Hippocampal formation (tissue), 2 donors: Measurements from ENCODE around the gene DUSP8.
"Not testable (repeated sequence)": the region's sequence is repeated elsewhere in the genome, so short reads cannot be mapped to it uniquely, and the experiment has no call there.

Source experiments
- DNase-seq, 2 donors: peaks; one replicate each; lab custom pipeline; 2025; lab: John Stamatoyannopoulos, UW

Gene DUSP8

DNA sequence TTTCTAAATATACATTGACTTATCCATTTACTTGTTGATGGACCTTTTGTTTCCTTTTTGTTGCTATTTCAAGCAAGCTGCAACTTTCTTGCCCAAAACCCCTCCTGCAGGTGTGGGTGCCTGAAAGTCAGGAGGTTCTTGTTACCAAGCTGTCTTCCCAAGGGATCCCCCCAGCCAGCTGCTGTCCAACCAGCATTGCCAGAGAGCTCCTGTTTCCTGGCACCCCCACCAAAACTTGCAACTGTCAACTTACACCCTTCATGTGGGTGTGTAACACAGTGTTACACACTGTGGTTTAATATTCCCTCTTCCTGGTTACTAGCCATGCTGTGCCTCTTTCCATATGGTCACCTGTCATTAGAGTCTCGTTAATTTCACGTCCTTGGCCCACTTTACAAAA, 14.6 kb upstream of the DUSP8 start:
- DNase-seq: no peak

DNA sequence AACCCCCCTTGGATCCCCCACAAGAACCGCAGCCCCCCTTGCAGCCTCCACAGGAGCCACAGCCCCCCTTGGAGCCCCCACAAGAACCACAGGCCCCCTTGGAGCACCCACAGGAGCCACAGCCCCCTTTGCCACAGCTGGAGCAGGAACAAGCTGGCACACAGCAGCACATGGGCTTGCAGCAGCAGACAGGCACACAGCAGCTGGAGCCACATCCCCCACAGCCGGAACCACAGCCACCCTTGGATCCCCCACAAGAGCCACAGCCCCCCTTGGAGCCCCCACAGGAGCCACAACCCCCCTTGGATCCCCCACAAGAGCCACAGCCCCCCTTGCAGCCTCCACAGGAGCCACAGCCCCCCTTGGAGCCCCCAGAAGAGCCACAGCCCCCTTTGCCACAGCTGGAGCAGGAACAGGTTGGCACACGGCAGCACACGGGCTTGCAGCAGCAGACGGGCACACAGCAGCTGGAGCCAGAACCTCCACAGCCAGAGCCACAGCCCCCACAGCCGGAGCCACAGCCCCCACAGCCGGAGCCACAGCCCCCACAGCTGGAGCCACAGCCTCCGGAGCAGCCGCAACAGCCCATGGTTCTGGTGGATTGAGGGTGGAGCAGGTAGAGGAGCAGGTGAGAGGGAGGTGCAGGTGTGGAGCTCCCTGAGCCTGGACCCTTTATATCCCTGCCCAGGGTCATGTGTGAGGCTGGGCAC, 12.7 kb upstream of the DUSP8 start, which contains the start of gene KRTAP5-1:
KRTAP5-1 (minus strand) TSS at position 623 of the 710 bp plus-strand sequence; CDS start at position 589, 34 bp downstream.
- DNase-seq: not testable (repeated sequence)

DNA sequence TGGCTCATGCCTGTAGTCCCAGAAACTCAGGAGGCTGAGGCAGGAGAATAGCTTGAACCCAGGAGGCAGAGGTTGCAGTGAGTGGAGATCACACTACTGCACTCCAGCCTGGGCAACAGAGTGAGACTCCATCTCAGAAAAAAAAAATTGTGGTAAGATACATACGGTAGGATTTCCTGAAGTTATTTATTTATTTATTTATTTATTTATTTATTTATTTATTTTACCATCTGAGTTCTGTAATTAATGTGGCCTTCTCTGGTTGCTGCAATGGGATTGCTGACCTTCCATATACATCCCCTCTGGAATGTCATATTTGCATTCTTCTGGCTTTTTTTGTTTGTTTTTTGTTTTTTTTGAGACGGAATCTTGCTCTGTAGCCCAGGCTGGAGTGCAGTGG, 10.8 kb upstream of the DUSP8 start:
- DNase-seq: not testable (repeated sequence)

DNA sequence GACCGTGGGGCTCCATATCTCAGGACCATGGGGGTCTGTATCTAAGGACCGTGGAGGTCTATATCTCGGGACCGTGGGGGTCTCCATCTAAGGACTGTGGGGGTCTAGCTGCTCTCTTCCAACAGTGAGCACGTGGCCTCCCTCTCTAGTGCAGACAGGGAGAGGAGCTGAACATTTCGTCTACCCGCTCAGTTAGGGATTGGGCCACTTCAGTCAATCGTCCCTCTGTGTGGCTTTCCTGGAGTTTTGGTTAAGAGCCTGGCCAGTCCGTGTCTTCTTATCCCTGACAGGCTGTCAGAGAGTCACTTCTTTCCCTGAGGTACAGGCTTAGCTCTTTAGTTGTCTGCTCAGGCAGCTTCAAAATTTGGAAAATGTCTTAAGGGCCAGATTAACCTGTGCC, 9.9 kb upstream of the DUSP8 start:
- no peak for DNase-seq

DNA sequence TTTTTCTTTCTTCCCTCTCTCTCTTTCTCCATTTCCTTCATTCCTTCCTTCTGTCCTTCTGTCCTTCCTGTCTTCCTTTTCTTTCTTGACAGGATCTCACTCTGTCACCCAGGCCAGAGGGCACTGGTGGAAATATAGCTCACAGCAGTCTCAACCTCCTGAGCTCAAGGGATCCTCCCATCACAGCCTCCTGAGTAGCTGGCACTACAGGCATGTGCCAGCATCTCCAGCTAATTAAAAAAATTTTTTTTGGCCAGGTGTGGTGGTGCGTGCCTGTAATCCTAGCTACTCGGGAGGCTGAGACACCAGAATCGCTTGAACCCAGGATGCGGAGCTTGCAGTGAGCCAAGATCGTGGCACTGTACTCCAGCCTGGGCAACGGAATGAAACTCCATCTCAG, 4.8 kb upstream of the DUSP8 start:
- no peak for DNase-seq

DNA sequence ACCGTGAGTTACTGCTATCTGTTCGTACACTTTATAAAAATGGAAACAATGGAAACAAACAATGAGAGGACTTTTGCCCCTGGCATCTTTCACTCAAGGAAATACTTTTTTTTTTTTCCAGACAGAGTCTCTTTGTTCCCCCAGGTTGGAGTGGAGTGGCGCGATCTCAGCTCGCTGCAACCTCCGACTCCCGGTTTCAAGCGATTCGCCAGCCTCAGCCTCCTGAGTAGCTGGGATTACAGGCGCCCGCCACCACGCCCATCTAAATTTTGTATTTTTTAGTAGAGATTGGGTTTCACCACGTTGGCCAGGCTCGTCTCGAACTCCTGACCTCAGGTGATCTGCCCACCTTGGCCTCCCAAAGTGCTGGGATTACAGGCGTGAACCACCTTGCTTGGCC, 3.7 kb upstream of the DUSP8 start:
- DNase-seq: not testable (repeated sequence)

DNA sequence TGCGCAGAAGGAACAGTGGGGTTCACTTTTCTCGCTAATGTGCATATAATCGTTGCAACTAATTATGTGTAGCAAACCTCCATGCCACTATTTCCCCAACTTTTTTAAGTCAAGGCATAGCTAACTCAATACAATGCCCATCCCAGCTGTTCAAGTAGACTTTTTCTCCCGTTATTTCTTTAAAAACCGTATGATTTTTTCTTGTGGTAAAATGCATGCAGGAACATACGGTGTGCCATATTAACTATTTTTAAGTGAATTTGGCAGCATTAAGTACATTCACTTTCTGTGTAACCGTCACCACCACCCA, 2.8 kb upstream of the DUSP8 start:
- DNase-seq: no peak

DNA sequence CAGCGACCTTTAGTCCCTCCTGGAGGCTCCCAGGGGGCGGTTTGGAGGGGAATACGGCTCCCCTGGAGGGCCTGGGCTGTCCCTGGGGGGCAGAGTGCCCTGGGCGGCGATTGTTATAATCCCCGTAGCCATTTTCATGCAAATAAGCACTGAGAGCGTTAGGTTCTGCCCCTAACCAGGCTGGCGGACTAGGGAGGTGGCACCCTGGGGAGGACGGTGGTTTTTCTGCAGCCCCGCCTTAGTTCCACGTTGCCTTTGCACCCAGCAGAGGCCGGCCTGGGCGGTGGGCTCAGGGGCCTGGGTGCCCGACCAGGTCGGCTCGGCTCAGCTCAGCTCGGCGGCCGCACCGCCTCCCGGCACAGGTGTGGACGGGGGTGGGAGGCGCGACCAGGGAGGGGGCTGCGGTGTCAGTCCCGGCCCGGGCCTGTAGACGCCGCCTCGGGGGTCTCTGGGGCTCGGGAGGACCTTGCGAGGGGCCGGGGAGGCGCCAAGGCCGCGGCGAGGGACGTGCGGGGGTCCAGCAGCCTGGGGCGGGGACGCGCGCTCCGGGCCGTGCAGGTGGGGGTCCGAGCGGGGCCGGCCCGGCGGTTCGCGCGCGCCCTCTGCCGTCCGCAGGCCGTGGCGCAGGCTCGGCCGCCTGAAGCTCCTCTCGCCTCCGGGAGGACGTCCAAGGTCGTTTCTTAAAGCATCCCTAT, 2.3 kb upstream of the DUSP8 start:
- DNase-seq: peak; percentile 29 to 40

DNA sequence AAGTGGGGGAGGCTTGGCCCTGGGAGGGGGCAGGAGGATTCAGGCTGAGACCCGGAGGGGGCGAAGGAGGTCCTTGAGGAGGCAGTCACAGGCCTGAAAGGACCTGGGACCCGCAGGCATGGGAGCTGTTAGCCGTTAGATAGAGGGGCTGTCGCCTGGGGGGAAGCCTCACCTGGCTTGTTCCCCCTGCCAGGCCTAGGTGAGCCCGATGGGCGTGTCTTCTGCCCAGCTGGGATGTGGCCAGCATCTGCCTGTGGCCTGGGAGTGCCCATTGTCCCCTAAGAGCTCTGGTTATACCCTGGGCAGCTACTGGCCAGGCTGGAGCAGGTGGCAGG, 1.8 kb upstream of the DUSP8 start:
- DNase-seq: no peak

DNA sequence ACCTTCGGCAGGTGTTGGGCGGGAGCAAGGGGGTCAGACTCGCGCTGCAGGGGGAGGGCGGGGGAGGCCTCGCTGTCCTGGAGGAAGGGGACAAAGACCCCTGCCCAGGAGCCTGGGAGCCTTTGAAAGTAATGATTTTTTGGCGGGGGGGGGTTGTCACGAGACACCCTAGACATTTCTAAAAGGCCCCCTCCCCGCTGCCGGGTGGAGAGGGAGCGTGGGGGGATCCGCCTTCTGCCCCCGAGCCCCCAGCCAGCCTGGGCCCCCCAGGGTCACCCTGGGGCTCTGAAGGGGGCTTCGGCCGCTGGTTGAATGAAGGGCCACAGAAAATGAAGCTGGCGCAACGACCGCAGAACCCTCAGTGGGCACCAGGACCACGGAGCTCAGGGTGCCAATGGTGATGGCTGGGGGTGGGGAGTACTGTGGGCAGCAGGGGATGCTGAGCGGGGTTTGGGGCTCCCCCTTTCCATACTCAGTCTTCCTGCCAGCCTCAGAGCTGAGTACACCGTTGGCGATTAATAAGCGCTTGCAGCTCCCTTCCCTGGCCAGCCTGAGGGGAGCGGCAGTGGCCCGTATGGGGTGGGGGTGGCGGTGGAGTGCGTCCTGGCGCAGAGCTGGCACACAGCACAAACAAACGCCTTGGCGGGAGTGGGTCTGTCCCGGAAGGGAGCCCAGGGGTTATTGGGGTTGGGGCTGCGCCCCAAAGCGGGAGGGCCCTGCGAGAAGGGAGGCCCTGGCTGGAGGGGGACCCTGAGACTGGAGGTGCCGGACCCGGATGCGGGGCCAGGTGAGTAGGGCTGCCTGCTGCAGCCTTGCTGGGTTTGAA, 1.2 kb upstream of the DUSP8 start:
- DNase-seq: no peak

DNA sequence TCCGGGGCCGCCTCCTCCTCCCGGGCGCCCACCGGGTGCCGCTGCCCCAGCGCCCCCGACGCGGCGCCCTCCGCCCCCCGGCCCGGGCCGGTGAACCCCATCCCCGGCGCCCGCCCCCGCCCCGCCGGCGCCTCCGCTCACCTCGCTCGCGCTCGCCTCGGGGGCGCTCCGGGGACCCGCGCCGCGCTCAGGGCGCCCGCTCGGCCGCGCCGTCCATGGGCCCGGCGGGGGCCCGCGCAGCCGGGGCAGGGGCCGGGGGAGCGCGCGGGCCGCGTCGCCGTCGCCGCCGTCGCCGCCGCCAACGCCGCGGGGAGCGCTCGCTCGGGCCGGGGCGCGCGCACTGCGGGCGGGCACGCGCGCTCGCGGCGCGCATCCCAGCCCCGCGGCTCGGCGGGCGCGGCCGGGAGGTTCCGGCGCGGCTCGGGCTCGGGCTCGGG, 293 bp downstream of the DUSP8 start:
- no peak for DNase-seq

DNA sequence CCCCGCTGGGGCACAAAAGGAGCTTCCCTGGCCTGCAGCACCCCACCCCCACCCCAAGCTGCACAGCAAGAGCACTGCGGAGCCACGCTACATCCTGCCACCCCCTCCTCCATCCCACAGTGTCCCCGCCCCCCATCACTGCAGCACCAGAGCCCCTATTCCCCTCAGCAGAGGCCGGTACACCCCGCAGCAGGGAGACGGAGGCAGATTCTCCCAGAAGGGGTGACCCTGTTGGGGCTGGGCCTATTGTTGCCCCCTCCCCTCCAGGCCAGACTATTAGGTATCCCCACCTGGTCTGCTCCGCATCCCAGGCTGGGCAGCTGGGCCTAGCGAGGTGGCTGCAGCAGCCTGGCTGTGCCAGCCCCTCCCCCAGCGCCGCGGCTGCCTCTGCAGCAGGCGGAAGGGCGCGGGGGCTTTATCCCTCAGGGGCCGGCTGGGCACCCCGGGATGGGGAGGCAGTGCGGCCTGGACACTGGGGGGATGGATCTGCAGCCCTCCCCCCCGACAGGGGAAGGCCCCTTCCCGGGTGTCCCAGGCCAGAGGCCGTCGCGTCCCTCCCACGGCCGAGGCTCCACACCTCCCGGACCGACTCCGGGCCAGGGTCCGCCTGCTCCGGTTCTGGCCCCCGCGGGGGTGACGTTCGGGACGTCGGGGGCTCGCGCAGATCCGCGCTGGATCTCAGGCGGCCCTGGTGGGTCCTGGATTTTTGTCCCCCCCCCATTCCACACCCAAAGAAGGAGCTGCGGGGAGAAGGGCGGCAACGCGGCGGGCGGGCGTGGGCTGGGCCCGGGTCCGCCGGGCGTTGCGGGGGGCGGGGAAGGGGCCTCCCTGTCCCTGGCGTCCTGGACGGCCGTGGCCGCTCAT, 943 bp downstream of the DUSP8 start:
- no peak for DNase-seq

DNA sequence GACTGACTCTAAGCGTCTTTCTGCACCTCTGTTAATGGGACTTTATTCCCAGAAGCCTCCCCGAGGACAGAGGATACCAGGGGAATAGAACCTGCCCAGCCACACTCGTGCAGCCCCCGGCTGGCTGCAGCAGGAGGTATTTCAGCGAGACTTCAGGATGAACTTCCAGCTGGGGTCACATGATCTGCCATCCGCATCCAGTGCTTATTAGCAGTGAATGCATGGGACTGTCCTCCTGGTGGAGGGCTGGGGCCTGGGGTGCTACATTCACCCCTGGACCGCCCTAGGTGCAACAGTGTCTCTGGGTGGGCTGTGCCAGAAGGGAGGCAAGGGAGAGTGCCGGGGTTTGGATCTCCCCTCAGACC, 1.6 kb downstream of the DUSP8 start:
- no peak for DNase-seq

DNA sequence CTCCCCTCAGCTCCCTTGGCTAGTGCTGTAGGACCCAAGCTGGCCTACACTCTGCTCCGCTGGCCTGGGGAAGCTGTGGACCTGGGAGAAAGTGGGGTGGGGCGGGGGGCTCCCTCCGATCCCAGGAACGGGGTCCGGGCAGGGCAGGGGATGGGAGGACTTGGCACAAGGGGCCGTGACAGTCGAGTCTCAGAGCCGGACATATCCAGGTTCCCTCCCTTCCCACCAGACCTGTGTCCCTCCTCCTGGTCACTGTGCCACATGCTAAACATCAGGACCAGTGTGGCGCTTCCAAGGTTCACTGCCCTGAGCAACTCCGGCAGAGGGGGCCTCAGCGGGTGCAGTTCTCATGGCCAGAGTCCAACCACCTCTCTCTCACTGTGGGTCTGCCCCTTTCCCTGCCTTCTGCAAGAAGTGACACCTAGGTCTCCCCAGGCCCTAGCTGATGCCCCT, 2.0 kb downstream of the DUSP8 start:
- no peak for DNase-seq

DNA sequence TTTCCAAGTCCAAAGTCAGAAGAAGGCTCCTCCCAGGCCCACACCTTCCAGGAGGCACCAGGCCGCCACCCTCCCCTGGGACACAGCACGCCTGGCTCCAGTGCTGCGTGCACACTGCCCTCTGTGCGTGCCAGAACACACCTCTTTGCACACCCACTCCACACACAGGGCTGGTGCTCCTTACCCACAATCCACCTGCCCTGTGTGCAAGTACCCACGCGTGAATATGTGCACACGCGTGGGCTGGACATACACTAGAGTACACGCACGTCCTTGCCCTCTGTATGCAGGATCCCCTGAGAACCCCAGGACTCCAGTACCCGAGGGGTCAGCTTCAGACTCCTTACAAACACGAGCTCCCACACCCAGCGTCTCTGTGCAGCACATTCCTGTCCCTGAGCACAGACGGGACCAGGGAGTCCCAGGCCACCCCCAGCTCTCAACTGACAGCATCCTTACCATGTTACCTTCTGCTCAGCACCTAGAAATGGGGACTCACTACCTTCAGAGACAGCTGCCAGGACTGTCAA, 2.8 kb downstream of the DUSP8 start:
- no peak for DNase-seq

DNA sequence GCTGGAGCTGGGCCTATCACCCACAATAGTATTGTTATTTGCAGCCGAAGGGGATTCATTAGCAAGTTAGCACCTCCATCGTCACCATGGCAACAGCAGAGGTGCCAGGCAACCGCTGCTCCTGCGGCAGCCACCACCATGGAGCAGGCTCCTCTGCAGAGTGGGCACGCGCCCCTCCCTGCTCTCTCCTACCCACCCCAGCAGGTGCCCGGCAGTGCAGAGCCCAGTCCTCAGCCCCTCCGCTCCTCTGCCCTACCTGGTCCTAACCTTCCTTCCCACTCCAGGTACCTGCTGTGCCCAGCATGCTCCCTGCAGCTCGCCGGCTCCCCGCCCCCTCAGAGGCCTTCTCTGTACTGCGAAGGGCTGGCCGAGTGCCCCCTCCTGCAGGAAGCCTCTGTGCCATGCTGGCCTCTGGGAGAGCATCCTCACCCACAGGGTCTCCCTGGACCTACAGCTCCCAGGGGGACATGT, 3.6 kb downstream of the DUSP8 start:
- no peak for DNase-seq

DNA sequence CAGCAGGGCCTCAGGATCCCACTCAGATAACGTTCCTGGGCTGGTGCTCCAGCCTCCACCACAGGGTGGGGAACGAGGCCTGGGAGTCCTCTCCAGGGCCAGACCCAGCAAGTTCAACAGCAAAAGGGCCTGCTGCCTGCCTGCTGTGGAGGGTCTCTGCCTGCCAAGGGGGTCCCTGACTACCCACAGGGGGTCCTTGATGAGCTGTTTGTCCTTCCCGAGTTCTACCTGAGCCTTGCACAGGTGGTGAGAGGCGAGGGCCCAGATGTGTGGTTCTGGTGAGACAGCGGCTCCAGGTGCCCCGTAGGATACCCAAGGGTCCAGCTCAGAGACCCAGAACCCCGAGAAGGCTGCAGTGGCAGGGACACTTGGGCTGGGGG, 4.4 kb downstream of the DUSP8 start:
- no peak for DNase-seq

DNA sequence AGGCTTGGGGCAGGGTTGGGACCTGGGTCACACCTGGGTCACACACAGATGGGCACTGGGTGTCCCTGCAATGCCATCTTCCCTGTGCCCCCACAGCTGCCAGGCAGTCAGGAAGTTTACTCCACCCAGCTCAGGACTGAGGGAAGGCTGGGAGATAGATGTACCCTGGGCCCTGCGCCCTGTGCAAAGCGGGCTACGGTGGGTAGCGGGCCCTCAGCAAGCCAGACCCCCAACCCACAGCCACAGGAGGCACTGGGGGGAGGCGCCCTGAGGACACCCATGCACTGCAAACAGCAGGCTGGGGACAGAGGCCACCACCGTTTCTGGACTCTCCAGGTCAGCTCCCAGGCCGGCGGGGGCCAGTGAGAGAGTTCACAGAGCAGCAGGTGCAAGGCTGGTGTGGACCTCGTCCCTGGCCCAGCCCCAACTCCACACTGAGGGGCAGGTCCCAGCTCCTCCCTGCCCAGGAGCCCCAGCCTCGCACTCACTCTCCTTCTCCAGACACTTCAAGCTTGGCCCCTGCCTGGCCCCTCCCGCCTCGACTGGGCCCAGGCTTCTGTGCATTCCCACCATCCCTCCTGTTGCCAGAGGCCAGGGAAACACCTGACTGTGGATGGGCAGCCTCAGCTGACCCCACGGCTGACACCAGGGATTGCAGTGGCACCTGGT, 4.9 kb downstream of the DUSP8 start:
- no peak for DNase-seq

DNA sequence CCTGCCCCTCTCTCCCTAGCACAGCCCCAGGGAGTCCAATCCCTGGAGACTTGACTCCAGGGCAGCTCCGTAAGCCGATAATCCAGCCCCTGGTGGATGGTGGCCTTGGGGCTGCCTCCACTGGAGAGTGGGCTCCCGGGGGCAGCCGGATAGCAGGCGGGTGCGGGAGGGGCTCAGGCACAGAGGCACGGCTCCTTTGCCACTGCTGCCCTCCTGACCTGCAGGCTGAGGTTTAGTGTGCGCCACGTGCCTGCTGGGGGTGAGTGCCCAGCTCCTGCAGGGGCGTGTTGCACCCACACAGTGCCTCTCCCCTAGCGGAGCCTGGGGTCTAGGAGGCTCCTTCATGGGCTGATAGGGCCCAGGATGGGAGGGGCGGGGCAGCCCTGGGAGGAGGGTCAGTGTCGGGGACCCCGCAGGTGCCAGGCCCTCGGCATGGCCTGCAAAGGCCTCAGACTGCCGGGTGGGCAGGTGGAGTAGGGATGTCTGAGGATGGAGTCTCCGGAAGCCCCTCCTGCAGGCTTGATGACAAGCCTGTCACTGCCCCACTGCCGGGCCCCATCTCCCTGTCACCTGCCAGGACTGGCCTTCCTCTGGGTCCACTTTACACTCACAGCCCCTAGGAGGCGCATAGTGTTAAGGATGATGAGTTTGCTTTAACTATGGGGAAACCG, 5.6 kb downstream of the DUSP8 start:
- DNase-seq: no peak

DNA sequence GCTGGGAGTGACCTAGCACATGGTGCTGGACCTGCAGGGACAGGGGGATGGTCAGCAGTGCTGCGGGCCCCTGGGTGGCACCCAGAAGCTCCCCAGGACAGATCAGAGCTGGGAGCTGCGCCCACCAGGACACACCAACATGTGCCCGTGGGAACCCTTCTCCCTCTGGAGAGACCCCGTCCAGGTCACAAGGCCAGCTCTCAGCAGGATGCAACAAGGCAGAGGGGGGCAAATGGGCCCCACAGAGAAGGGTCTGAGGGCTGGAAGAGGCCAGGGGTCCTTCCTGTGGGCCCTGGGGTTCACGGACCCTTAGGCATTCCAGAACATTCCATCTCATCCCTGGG, 6.2 kb downstream of the DUSP8 start:
- no peak for DNase-seq
